Activated naive CD8-positive, alpha-beta T cell treated with anti-CD3 and anti-CD28 coated beads for 36 hours (primary cell): ENCODE data around the gene SFXN1. TPM values are rescaled to one million over a fixed set of nuclear protein-coding genes. Genes with fewer than 3 reads are reported as not detected.
"Not testable (repeated sequence)": the region's sequence is repeated elsewhere in the genome, so short reads cannot be mapped to it uniquely, and the experiment has no call there.

Experiments used
- DNase-seq: peaks from one replicate; pipeline ENCODE4 v3.0.0; 2021
- H3K27ac Mint-ChIP-seq: one replicate; pipeline ENCODE4 v1.8.0; 2022; ENCODE audit warnings: mild to moderate bottlenecking, moderate library complexity, mixed read lengths
- H3K27me3 Mint-ChIP-seq: one replicate; pipeline ENCODE4 v1.8.0; 2022; ENCODE audit warnings: mild to moderate bottlenecking, mixed read lengths
- H3K36me3 Mint-ChIP-seq: one replicate; pipeline ENCODE4 v1.8.0; 2021; ENCODE audit warnings: mild to moderate bottlenecking, mixed read lengths
- H3K4me1 Mint-ChIP-seq: one replicate; pipeline ENCODE4 v1.8.0; 2021; ENCODE audit warnings: mixed read lengths
- H3K4me3 Mint-ChIP-seq: one replicate; pipeline ENCODE4 v1.8.0; 2022; ENCODE audit warnings: mild to moderate bottlenecking, moderate library complexity, mixed read lengths
- H3K9me3 Mint-ChIP-seq: one replicate; pipeline ENCODE4 v1.8.0; 2022; ENCODE audit warnings: mixed read lengths
- total RNA-seq, 2 experiments: library from RNA; stranded (reverse); gene quantifications; one replicate each; pipeline ENCODE4 v1.2.3, GENCODE V29; 2021

The SFXN1 gene
- total RNA-seq, 2 experiments from 2014 or later: 506 to 523 TPM

GRCh38 chr5:175534070-175534932 is 55.9 kb downstream of the SFXN1 start:
- Mint-ChIP-seq H3K36me3 (peaks cover 22% of the 10 kb centered on the region), H3K27me3 (no peaks in the 10 kb centered on the region), H3K4me1 (peaks cover 58% of the 10 kb centered on the region), H3K9me3 (no peaks in the 10 kb centered on the region), H3K27ac (peak overlapping the region; percentile 35), H3K4me3 (peak overlapping the region; percentile 23)
- DNase-seq: peak; percentile 89

GRCh38 chr5:175535331-175535730 is 57.0 kb downstream of the SFXN1 start:
- not testable (repeated sequence) for H3K27ac Mint-ChIP-seq, H3K9me3 Mint-ChIP-seq, H3K4me3 Mint-ChIP-seq, H3K27me3 Mint-ChIP-seq, DNase-seq
- peaks cover 51% of the 10 kb centered on the region for H3K4me1 Mint-ChIP-seq
- peaks cover 15% of the 10 kb centered on the region for H3K36me3 Mint-ChIP-seq

- DNase-seq: no peak
- no peak overlapping the region for H3K27ac Mint-ChIP-seq
- H3K9me3 Mint-ChIP-seq: no peaks in the 10 kb centered on the region
- H3K27me3 Mint-ChIP-seq: no peaks in the 10 kb centered on the region
- peaks cover 12% of the 10 kb centered on the region for H3K36me3 Mint-ChIP-seq
- H3K4me1 Mint-ChIP-seq: peaks cover 47% of the 10 kb centered on the region
- no peak overlapping the region for H3K4me3 Mint-ChIP-seq
Measured at GRCh38 chr5:175535796-175536195, 57.4 kb downstream of the SFXN1 start.

- H3K9me3 Mint-ChIP-seq: no peaks in the 10 kb centered on the region
- no peak overlapping the region for H3K4me3 Mint-ChIP-seq
- no peak for DNase-seq
- peaks cover 42% of the 10 kb centered on the region for H3K4me1 Mint-ChIP-seq
- H3K36me3 Mint-ChIP-seq: peaks cover 6% of the 10 kb centered on the region
- H3K27me3 Mint-ChIP-seq: no peaks in the 10 kb centered on the region
- peak overlapping the region; percentile 23 for H3K27ac Mint-ChIP-seq
Measured at GRCh38 chr5:175538576-175538975, 60.2 kb downstream of the SFXN1 start.

GRCh38 chr5:175539936-175540335 is 61.6 kb downstream of the SFXN1 start:
- Mint-ChIP-seq H3K4me3 (no peak overlapping the region), H3K36me3 (no peaks in the 10 kb centered on the region), H3K9me3 (peaks cover 3% of the 10 kb centered on the region), H3K27me3 (no peaks in the 10 kb centered on the region), H3K4me1 (peaks cover 33% of the 10 kb centered on the region), H3K27ac (no peak overlapping the region)
- no peak for DNase-seq

- no peaks in the 10 kb centered on the region for H3K36me3 Mint-ChIP-seq
- peaks cover 3% of the 10 kb centered on the region for H3K9me3 Mint-ChIP-seq
- no peak overlapping the region for H3K4me3 Mint-ChIP-seq
- no peak for DNase-seq
- H3K27me3 Mint-ChIP-seq: no peaks in the 10 kb centered on the region
- no peak overlapping the region for H3K27ac Mint-ChIP-seq
- H3K4me1 Mint-ChIP-seq: peaks cover 24% of the 10 kb centered on the region
Measured at GRCh38 chr5:175541264-175541663, 62.9 kb downstream of the SFXN1 start.

GRCh38 chr5:175542232-175542965 is 64.0 kb downstream of the SFXN1 start:
- Mint-ChIP-seq H3K4me1 (peaks cover 23% of the 10 kb centered on the region), H3K4me3 (peak overlapping the region; percentile 7), H3K36me3 (no peaks in the 10 kb centered on the region), H3K27me3 (peaks cover 2% of the 10 kb centered on the region), H3K9me3 (peaks cover 3% of the 10 kb centered on the region), H3K27ac (peak overlapping the region; percentile 45)
- DNase-seq: peak; percentile 45

- H3K27ac Mint-ChIP-seq: no peak overlapping the region
- DNase-seq: no peak
- no peak overlapping the region for H3K4me3 Mint-ChIP-seq
- H3K4me1 Mint-ChIP-seq: peaks cover 24% of the 10 kb centered on the region
- peaks cover 3% of the 10 kb centered on the region for H3K9me3 Mint-ChIP-seq
- H3K27me3 Mint-ChIP-seq: peaks cover 4% of the 10 kb centered on the region
- H3K36me3 Mint-ChIP-seq: no peaks in the 10 kb centered on the region
Measured at GRCh38 chr5:175542966-175543235, 64.5 kb downstream of the SFXN1 start.

- DNase-seq: no peak
- H3K36me3 Mint-ChIP-seq: no peaks in the 10 kb centered on the region
- peaks cover 12% of the 10 kb centered on the region for H3K27me3 Mint-ChIP-seq
- peaks cover 22% of the 10 kb centered on the region for H3K4me1 Mint-ChIP-seq
- H3K9me3 Mint-ChIP-seq: peaks cover 3% of the 10 kb centered on the region
- no peak overlapping the region for H3K4me3 Mint-ChIP-seq
- no peak overlapping the region for H3K27ac Mint-ChIP-seq
Measured at GRCh38 chr5:175544108-175544511, 65.8 kb downstream of the SFXN1 start.

- no peak overlapping the region for H3K27ac Mint-ChIP-seq
- no peaks in the 10 kb centered on the region for H3K36me3 Mint-ChIP-seq
- peaks cover 22% of the 10 kb centered on the region for H3K4me1 Mint-ChIP-seq
- no peak for DNase-seq
- H3K27me3 Mint-ChIP-seq: peaks cover 15% of the 10 kb centered on the region
- H3K4me3 Mint-ChIP-seq: no peak overlapping the region
- H3K9me3 Mint-ChIP-seq: peaks cover 3% of the 10 kb centered on the region
Measured at GRCh38 chr5:175544586-175544985, 66.2 kb downstream of the SFXN1 start.

GRCh38 chr5:175547842-175548241 is 69.5 kb downstream of the SFXN1 start:
- Mint-ChIP-seq H3K9me3 (peaks cover 3% of the 10 kb centered on the region), H3K27ac (no peak overlapping the region), H3K36me3 (no peaks in the 10 kb centered on the region), H3K27me3 (peaks cover 18% of the 10 kb centered on the region), H3K4me1 (peaks cover 9% of the 10 kb centered on the region), H3K4me3 (no peak overlapping the region)
- DNase-seq: no peak

- Mint-ChIP-seq H3K4me3 (peak overlapping the region; percentile 32), H3K9me3 (peaks cover 3% of the 10 kb centered on the region), H3K27me3 (peaks cover 18% of the 10 kb centered on the region), H3K4me1 (peaks cover 7% of the 10 kb centered on the region), H3K27ac (no peak overlapping the region), H3K36me3 (no peaks in the 10 kb centered on the region)
- no peak for DNase-seq
Measured at GRCh38 chr5:175548626-175549311, 70.4 kb downstream of the SFXN1 start.

GRCh38 chr5:175550055-175550805 is 71.9 kb downstream of the SFXN1 start:
- peaks cover 7% of the 10 kb centered on the region for H3K4me1 Mint-ChIP-seq
- H3K36me3 Mint-ChIP-seq: no peaks in the 10 kb centered on the region
- H3K27ac Mint-ChIP-seq: no peak overlapping the region
- H3K27me3 Mint-ChIP-seq: peaks cover 18% of the 10 kb centered on the region
- H3K9me3 Mint-ChIP-seq: no peaks in the 10 kb centered on the region
- no peak for DNase-seq
- no peak overlapping the region for H3K4me3 Mint-ChIP-seq

GRCh38 chr5:175551266-175551665 is 72.9 kb downstream of the SFXN1 start:
- Mint-ChIP-seq H3K9me3 (no peaks in the 10 kb centered on the region), H3K36me3 (no peaks in the 10 kb centered on the region), H3K27me3 (peaks cover 18% of the 10 kb centered on the region), H3K27ac (no peak overlapping the region), H3K4me1 (peaks cover 7% of the 10 kb centered on the region), H3K4me3 (no peak overlapping the region)
- DNase-seq: no peak

- Mint-ChIP-seq H3K9me3 (no peaks in the 10 kb centered on the region), H3K27me3 (peaks cover 5% of the 10 kb centered on the region), H3K36me3 (no peaks in the 10 kb centered on the region), H3K4me1 (no peaks in the 10 kb centered on the region), H3K4me3 (no peak overlapping the region), H3K27ac (no peak overlapping the region)
- DNase-seq: no peak
Measured at GRCh38 chr5:175554296-175554695, 75.9 kb downstream of the SFXN1 start.
